Measurements from ENCODE around the gene FAM234A. TPM values are rescaled to one million over a fixed set of nuclear protein-coding genes. Genes with fewer than 3 reads are reported as not detected.

Gene FAM234A
- total RNA-seq, 1 experiment from 2014 or later = 45.8 TPM

DNA sequence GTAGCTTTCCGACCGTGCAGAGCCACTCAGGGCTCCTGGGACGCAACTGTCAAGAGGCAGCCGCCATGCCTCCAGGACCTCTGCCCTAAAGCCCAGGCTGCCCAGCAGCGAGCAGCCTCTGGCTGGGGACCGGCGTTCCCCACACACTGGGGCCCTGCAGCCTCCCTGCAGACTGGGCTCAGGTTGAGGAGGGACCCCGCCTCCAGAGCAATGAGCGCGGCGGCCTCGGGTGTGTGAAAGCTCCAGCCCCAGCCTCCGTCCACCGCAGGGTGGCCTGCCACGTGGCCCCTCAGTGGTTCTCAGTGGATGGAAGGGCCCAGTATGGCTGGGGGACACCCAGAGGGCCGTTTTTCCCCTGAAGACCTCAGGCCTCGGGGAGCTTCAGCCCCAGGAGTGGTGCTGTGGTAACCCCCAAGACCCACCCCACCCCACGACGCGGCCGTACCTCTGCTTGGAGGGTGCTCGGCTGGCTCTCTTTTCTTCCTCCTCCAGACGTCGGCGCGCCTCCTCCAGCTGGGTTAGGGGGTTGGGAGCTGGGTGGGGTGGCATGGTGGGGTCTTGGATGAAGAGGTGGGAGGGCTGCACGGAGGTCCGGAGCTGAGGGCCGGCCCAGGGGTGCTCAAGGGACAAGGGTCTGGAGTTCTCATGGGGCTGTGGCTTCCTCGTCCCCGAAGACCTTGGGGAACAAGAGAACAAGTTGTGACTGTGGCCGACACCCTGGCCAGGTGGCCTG, 58.6 kb downstream of the FAM234A start:
- DNase-seq (ENCODE audit: extremely low read depth, low read depth) = no peak

DNA sequence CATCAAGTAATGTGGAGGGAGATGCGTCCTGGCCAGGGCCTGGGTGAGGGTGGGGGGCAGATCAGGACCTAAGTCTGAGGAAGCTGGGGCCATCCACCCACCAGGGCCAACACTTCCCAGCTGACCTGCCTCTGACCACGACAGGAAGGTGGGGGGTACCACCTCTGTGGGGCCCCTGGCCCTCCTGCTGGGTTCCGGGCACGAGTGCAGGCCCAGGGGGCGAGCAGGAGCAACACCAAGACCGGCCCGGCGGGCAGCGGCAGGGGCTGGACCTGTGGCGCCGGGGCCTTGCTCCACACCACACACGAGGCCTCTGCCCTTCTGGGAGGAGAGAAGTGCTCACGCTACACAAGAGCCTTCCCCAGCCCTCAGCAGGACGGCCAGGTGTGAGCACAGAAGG, 61.7 kb downstream of the FAM234A start:
- DNase-seq (ENCODE audit: extremely low read depth, low read depth) = no peak

DNA sequence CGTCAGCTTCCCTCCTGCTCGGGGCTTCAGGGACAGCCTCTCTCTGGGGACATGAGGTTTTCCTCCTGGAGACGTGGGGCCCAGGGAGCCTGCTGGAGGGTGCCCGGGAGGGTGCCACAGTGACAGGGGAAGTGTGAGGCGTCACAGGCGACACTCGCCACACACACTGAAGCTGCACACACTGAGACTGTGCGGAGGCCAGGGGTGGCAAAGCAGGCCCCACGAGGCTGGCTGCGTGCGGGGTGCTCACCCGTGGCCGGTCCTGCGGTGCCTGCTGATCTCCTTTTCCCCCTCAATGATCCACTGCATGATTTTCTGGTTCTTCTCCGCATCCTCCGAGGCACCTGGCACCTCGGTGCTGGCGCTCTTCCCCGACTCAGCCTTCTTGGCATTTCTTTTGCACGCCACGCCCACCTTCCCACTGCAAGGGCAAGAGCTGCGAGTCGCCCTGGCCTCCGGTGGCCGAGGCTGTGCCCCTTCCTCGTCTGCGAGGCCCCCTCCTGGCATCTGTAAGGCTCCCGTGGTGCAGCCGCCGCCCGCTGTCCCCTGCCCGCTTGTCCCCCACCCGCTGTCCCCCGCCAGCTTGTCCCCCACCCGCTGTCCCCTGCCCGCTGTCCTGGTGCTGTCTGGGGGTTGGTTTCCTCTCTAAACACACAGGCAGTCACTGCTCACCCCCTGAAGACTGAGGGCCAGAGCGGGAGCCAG, 62.3 kb downstream of the FAM234A start:
- DNase-seq (ENCODE audit: extremely low read depth, low read depth) = no peak

DNA sequence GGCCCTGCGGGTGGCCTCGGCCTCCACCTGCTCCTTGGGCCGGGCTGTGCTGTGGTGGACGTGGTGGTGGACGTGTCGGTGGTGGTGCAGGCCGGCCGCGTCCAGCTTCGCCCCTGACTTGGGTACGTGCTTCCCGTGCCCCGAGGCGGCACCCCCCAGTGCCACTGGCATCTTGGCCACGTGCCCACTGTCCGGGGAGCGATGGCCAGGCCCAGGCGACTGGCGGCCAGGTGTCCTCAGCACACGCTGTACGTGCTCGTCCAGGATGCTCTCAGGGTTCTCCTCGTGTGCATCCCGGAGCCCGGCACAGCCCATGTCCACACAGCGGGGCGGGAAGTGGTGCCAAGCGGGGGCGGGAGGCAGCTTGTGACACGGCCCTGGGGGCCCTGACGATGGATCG, 63.2 kb downstream of the FAM234A start:
- no peak for DNase-seq (ENCODE audit: extremely low read depth, low read depth)

DNA sequence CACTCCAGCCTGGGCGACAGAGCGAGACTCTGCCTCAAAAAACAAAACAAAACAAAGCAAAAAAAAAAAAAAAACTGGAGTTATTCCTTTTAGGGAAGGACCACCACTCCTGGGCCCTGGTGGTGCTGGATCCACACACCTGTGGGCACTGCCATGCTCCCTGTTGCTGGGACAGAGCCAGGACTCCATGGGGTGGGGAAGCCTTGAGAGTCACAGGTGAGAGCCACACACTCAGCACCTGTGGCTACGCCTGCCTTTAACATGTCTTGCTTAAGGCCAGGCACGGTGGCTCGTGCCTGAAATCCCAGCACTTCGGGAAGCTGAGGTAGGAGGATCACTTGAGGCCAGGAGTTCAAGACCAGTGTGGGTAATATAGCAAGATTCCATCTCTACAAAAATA, 66.6 kb downstream of the FAM234A start:
- no peak for DNase-seq (ENCODE audit: extremely low read depth, low read depth)

DNA sequence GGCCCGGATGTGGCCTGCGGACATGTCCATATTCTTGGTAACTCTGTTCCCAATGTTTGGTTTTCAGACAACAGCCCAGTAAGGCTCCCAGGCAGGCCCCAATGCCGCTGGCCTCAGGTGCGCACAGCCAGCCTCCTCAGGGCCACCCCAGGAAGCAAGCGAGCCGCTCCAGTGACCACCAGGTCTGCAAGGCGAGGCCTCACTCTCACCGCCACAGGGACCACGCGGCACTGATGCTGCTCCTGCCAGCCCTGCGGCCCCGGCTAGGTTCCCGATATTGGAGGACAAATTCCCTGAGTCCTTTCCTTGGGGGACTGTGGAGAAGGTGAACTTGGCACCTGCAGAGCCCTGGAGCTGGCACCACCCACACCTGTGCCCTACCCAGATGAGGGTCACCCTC, 67.3 kb downstream of the FAM234A start:
- DNase-seq (ENCODE audit: extremely low read depth, low read depth) = no peak

DNA sequence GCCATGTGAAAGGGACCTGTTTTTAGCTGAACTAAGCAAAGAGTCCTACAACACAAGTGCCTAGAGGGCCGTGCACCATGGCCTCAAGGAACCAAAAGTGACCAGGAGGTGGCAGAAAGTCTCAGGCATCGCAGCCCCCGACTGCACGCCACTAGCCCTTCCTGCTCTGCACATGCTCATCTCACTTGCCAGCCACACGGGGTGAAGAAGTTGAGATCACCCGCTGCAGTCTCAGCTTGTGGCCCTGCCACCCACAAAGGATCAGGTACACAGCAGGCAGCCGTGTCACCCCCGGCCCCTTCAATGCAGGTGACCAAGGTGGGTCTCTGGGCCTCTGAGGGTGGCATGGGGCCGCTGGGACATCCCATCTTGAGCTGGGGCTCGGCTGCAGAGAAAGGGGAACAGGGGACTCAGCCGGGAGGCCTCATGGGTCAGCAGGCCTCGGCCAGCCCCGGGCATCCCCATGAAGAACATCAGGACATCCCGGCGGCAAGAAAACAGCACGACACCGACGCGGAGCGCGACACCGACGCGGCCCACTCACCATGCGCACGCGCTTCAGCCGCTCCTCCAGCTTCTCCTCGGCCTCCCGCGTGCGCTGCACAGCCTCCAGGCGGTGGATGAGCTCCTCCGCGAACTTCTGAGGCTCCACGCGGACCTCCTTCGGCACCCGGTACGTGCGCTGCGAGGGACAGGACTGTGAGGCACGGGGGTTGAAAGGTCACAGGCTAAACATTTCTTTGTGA, 69.3 kb downstream of the FAM234A start:
- no peak for DNase-seq (ENCODE audit: extremely low read depth, low read depth)

DNA sequence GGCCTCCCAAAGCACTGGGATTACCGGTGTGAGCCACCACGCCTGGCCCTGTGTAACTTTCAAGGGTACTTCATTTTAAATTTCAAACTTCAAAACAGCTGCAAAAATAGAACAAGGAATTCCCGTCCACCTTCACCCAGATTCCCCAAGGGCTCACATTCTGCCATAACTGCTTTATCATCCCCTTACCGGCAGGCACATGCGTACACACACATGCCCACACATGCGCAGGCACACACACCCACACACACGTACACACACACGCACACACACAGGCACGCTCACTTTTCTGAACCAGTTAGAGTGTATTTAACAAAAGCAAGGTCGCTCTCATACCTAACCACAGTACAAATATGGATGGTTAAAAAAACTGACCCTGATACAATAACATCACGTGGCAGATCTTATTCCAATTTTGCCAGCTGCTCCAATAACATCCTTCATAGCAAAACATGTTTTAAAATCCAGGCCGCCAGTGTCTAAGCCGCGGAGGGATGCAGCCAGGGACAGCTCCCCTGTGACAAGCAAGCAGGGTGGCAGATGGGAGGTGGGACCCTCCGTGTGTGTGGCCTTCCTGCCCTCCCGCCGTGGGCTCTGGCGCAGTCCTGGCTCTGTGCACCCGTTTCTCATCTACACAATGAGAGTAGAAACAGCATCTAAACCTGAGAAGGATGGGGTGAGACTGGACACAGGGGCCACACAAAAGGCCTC, 71.5 kb downstream of the FAM234A start:
- no peak for DNase-seq (ENCODE audit: extremely low read depth, low read depth)

DNA sequence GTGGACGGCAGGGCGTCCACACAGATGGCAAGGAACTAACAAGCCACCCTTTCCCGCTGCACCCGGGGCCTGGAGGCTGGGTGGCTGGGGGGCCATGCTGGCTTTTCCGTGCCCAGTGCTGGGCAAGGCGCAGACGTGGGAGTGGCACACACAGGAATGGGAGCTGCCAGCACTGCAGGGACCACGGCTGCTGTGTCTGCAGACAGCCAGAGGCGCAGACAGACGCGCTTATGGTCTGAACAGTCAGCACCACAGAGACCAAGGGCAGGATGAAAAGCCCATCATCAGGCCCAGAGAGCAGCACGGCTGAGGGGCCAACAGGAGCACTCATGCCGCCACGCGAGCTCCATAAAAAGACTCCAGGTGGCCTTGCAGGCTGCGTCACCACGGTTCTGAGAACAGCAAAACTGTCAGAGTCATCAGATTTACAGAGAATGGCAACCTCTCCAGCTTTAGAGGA, 72.3 kb downstream of the FAM234A start:
- DNase-seq (ENCODE audit: extremely low read depth, low read depth) = no peak

DNA sequence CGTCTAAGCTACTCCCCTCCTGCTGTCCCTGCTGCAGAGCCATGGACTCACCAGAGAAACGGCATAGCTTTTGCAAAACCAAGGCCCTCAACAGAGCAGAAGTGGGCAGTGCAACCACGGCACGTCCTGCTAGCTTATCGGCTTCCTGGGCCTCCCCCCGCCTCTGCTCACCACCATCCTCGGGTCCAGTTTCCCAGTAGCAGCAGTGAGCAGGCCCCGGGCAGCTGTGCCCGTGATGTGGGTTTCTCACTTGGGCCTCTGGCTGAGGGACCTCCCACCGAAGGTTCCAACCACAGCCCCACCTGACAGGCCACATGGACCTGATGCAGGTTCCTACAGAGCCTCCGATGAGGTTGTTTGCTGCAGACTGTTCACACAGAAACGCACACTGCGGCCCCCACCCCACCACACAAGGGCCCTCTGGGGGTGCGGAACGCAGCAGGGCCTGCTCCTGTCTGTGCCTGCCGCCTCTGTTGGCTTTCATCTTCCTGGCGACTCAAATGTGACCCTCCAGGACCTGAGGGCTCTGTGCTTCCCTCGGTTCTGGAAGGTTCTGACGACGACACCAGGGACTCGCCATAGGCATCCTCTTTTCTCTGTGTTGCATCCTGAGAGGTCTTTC, 73.2 kb downstream of the FAM234A start:
- DNase-seq (ENCODE audit: extremely low read depth, low read depth) = no peak

DNA sequence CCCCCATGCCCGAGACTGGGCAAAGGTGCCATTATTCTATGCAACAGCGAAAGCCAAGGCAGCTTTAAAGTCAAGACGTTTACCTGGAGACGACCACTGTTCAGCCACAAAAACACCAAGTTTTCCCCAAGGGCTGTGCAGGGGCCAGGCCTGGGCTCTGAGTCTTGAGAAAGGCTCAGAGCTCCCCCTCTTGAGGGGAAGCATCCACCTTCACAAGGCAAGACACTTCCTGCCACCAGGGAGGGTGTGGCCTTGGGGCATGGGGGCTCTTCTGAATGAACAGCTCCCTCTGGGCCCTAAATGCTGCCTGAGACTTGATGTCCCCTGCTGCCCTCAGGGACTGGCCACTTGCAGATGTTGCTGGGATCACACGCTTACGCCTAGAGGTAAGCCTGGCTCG, 74.9 kb downstream of the FAM234A start:
- no peak for DNase-seq (ENCODE audit: extremely low read depth, low read depth)

DNA sequence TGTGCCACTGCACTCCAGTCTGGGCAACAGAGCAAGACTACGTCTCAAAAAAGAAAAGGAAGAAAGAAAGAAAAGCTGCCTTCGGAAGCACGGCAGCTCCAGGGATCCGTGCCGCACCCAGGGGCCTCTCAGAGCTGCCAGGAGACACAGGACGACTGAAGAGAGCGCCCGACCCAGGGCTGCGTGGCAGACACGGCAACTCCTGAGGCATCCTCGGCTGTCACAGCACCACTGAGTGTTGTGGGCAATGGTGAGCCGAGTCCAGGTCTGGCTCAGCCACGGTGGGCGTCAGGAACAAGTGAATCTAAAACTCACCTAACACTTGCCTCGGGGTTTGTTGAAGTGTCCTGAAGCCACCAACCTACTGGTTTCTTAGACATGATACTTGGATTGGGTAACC, 77.1 kb downstream of the FAM234A start:
- no peak for DNase-seq (ENCODE audit: extremely low read depth, low read depth)

DNA sequence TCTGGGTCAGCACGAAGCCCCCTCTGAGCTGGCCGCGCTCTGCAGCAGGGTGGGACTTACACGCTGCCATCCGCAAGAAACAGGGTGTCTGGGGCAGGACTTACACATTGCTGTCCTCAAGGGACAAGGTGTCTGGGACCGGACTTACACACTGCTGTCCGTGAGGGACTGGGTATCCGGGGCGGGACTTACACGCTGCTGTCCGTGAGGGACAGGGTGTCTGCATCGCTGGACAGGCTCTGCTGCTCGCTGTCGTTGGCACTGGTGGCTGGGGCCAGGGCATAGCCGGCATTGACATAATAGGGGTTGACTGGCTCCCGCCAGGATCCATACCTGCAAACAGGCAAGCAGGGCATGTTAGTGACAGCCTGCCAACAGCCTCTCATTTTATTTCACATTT, 79.7 kb downstream of the FAM234A start:
- DNase-seq (ENCODE audit: extremely low read depth, low read depth) = no peak

DNA sequence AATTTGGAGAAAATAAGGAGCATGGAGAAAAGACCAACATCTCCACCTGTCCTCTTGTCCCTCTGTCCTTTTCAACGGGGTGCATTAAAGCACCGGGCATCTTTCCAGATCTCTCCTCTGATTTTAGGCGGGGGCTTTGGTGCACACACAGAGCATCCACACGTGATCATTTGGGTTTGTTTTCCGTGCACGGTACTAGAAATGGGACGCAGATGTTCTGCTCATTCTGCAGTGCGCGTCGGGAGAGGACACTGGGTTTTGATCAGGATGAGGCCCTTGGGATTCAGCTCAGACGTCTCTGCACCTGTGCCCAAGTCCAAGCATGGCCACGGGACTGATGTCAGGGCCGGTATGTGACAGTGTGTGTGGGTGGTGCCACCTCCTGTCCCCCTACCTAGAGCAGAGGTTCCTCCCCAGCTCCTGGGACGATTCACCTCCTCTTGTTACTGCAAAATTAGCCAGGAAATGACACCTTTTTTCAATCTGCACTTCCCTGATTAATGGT, 80.2 kb downstream of the FAM234A start:
- no peak for DNase-seq (ENCODE audit: extremely low read depth, low read depth)

Other genes with a start within 250 kb of the FAM234A start
- gene POLR3K, start 181.2 kb upstream of the FAM234A start, total RNA-seq (2014; rRNA removed; shearing (Covaris generic)) = 12.6 and 13.3 TPM in 2 replicates
- gene SNRNP25, start 181.0 kb upstream of the FAM234A start, total RNA-seq (2014; rRNA removed; shearing (Covaris generic)) = 10.6 and 15.5 TPM in 2 replicates
- 22.2 and 23.3 TPM in 2 replicates for gene RHBDF1, start 162.2 kb upstream of the FAM234A start, total RNA-seq (2014; rRNA removed; shearing (Covaris generic))
- 84.4 and 136 TPM in 2 replicates for gene MPG, start 156.6 kb upstream of the FAM234A start, total RNA-seq (2014; rRNA removed; shearing (Covaris generic))
- gene NPRL3, start 96.1 kb upstream of the FAM234A start, total RNA-seq (2014; rRNA removed; shearing (Covaris generic)) = 20.9 and 21.3 TPM in 2 replicates
- not detected in 2 replicates for gene HBZ, start 82.2 kb upstream of the FAM234A start, total RNA-seq (2014; rRNA removed; shearing (Covaris generic))
- not detected in 2 replicates for gene HBM, start 68.8 kb upstream of the FAM234A start, total RNA-seq (2014; rRNA removed; shearing (Covaris generic))
- not detected in 2 replicates for gene HBA2, start 61.9 kb upstream of the FAM234A start, total RNA-seq (2014; rRNA removed; shearing (Covaris generic))
- gene HBA1, start 58.1 kb upstream of the FAM234A start, total RNA-seq (2014; rRNA removed; shearing (Covaris generic)) = 2.2 TPM in 1 of 2 replicates, not detected in the other
- 1.5 and 2.4 TPM in 2 replicates for gene HBQ1, start 54.4 kb upstream of the FAM234A start, total RNA-seq (2014; rRNA removed; shearing (Covaris generic))
- gene LUC7L, start 5.4 kb upstream of the FAM234A start, total RNA-seq (2014; rRNA removed; shearing (Covaris generic)) = 38.4 and 40.8 TPM in 2 replicates
- gene RGS11, start 41.1 kb downstream of the FAM234A start, total RNA-seq (2014; rRNA removed; shearing (Covaris generic)) = 6.6 and 6.9 TPM in 2 replicates
- 2.5 and 2.9 TPM in 2 replicates for gene ARHGDIG, start 45.8 kb downstream of the FAM234A start, total RNA-seq (2014; rRNA removed; shearing (Covaris generic))
- gene PDIA2, start 48.3 kb downstream of the FAM234A start, total RNA-seq (2014; rRNA removed; shearing (Covaris generic)) = 0.40 and 0.64 TPM in 2 replicates
- 35.7 and 38.3 TPM in 2 replicates for gene AXIN1, start 117.9 kb downstream of the FAM234A start, total RNA-seq (2014; rRNA removed; shearing (Covaris generic))
- gene MRPL28, start 135.7 kb downstream of the FAM234A start, total RNA-seq (2014; rRNA removed; shearing (Covaris generic)) = 100 and 116 TPM in 2 replicates
- 29.6 and 34.7 TPM in 2 replicates for gene PGAP6, start 147.2 kb downstream of the FAM234A start, total RNA-seq (2014; rRNA removed; shearing (Covaris generic))
- 170 and 201 TPM in 2 replicates for gene NME4, start 162.4 kb downstream of the FAM234A start, total RNA-seq (2014; rRNA removed; shearing (Covaris generic))
- 15.7 and 16.9 TPM in 2 replicates for gene DECR2, start 167.1 kb downstream of the FAM234A start, total RNA-seq (2014; rRNA removed; shearing (Covaris generic))
- 20.8 and 22.4 TPM in 2 replicates for gene RAB11FIP3, start 190.8 kb downstream of the FAM234A start, total RNA-seq (2014; rRNA removed; shearing (Covaris generic))

All from NCI-H460 (cell line).